SK-N-MC (cell line): ENCODE data around the gene GEMIN5.

Experiments used
- DNase-seq: peaks from one replicate; pipeline ENCODE4 v3.0.0-alpha.2; 2011; ENCODE audit warnings: low read depth, low spot score
- H3K27ac ChIP-seq: fragments of 200-600 bp; sonication (generic); 2 replicates; pipeline ENCODE4 v1.5.1; 2016; ENCODE audit warnings: mixed run types
- H3K36me3 ChIP-seq: fragments of 200-600 bp; sonication (generic); 2 replicates; pipeline ENCODE4 v1.6.1; 2017; ENCODE audit warnings: antibody characterized with exemption, low read length, mixed read lengths; ENCODE audit not compliant: insufficient read depth
- H3K4me3 ChIP-seq: fragments of 200-600 bp; sonication (generic); 2 replicates; pipeline ENCODE4 v1.5.1; 2016
- H3K9ac ChIP-seq: fragments of 200-600 bp; sonication (generic); 2 replicates; pipeline ENCODE4 v1.8.0; 2017; ENCODE audit warnings: mixed run types, mixed read lengths; ENCODE audit not compliant: insufficient read length
- H3K9me3 ChIP-seq: fragments of 200-600 bp; sonication (generic); 2 replicates; pipeline ENCODE4 v1.6.1; 2017; ENCODE audit warnings: low read depth, mild to moderate bottlenecking, antibody characterized with exemption, low read length, moderate library complexity, mixed read lengths
- EZH2 ChIP-seq: fragments of 200-600 bp; sonication (generic); IDR thresholded peaks from one replicate; pipeline ENCODE4 v1.6.1; 2017; ENCODE audit warnings: antibody characterized with exemption
- FOXP2 ChIP-seq: optimal IDR thresholded peaks from 2 replicates; pipeline ENCODE3; 2011; ENCODE audit warnings: mild to moderate bottlenecking, moderate library complexity; ENCODE audit not compliant: insufficient read depth; ENCODE audit errors: extremely low read length, control extremely low read depth
- POLR2AphosphoS5 ChIP-seq: IDR thresholded peaks from 2 replicates; pipeline ENCODE4 v1.6.1; 2012; ENCODE audit warnings: mild to moderate bottlenecking, low read depth, low read length, borderline replicate concordance

The GEMIN5 gene

GRCh38 chr5:154971501-154971900 is 33.5 kb upstream of the GEMIN5 start:
- Histone ChIP-seq H3K9me3 (no peaks in the 10 kb centered on the region), H3K36me3 (peaks cover 55% of the 10 kb centered on the region), H3K9ac (no peak overlapping the region), H3K27ac (no peak overlapping the region), H3K4me3 (no peak overlapping the region)
- DNase-seq: no peak
- TF ChIP-seq EZH2 (no peak), FOXP2 (no peak), POLR2AphosphoS5 (no peak)

- DNase-seq: no peak
- H3K4me3 ChIP-seq: no peak overlapping the region
- peaks cover 49% of the 10 kb centered on the region for H3K36me3 ChIP-seq
- 0 out of 2 replicates have a peak overlapping the region, but pooled peaks have one; percentile 3 for H3K27ac ChIP-seq
- H3K9ac ChIP-seq: no peak overlapping the region
- TF ChIP-seq EZH2 (no peak), FOXP2 (no peak), POLR2AphosphoS5 (no peak)
- H3K9me3 ChIP-seq: no peaks in the 10 kb centered on the region
Observed at GRCh38 chr5:154970759-154971158, 32.7 kb upstream of the GEMIN5 start.

- H3K4me3 ChIP-seq: no peak overlapping the region
Observed at GRCh38 chr5:154968953-154969352, 30.9 kb upstream of the GEMIN5 start.

GRCh38 chr5:154967421-154968024 is 29.5 kb upstream of the GEMIN5 start:
- 0 out of 2 replicates have a peak, but pooled peaks have one; percentile 14 for TF ChIP-seq POLR2AphosphoS5
- TF ChIP-seq FOXP2: no peak
- Histone ChIP-seq H3K36me3 (peaks cover 53% of the 10 kb centered on the region), H3K9me3 (no peaks in the 10 kb centered on the region), H3K4me3 (peak overlapping the region; percentile 73), H3K27ac (peak overlapping the region; percentile 98), H3K9ac (peak overlapping the region; percentile 66)
- DNase-seq: peak; percentile 45

More at GRCh38 chr5:154968953-154969352, 30.9 kb upstream of the GEMIN5 start:
- H3K9me3 ChIP-seq: no peaks in the 10 kb centered on the region
- H3K9ac ChIP-seq: no peak overlapping the region
- no peak overlapping the region; the same call in 1 of the 2 replicates for H3K27ac ChIP-seq
- peaks cover 51% of the 10 kb centered on the region for H3K36me3 ChIP-seq
- TF ChIP-seq POLR2AphosphoS5: no peak
- TF ChIP-seq EZH2: no peak
- no peak for TF ChIP-seq FOXP2
- no peak for DNase-seq

- DNase-seq: peak; percentile 72
- H3K27ac ChIP-seq: peak overlapping the region; percentile 98
- no peak for TF ChIP-seq POLR2AphosphoS5
- no peak for TF ChIP-seq EZH2
- TF ChIP-seq FOXP2: no peak
- H3K9me3 ChIP-seq: no peaks in the 10 kb centered on the region
- peak overlapping the region; percentile 66 for H3K9ac ChIP-seq
- peaks cover 59% of the 10 kb centered on the region for H3K36me3 ChIP-seq
- H3K4me3 ChIP-seq: peak overlapping the region; percentile 73
Observed at GRCh38 chr5:154966874-154967273, 28.9 kb upstream of the GEMIN5 start.

- DNase-seq: no peak
- Histone ChIP-seq H3K9ac (peak overlapping the region; percentile 66), H3K4me3 (peak overlapping the region; percentile 73), H3K36me3 (peaks cover 65% of the 10 kb centered on the region), H3K9me3 (no peaks in the 10 kb centered on the region), H3K27ac (peak overlapping the region; percentile 98)
- TF ChIP-seq POLR2AphosphoS5: no peak
- TF ChIP-seq FOXP2: no peak
- no peak for TF ChIP-seq EZH2
Observed at GRCh38 chr5:154966081-154966841, 28.2 kb upstream of the GEMIN5 start.

GRCh38 chr5:154962494-154962893 is 24.5 kb upstream of the GEMIN5 start:
- H3K4me3 ChIP-seq: no peak overlapping the region
- H3K9ac ChIP-seq: no peak overlapping the region
- no peak for TF ChIP-seq POLR2AphosphoS5
- TF ChIP-seq EZH2: no peak
- no peak for TF ChIP-seq FOXP2
- DNase-seq: no peak
- no peak overlapping the region for H3K27ac ChIP-seq
- H3K9me3 ChIP-seq: no peaks in the 10 kb centered on the region
- H3K36me3 ChIP-seq: peaks cover 69% of the 10 kb centered on the region

- Histone ChIP-seq H3K4me3 (no peak overlapping the region), H3K36me3 (peaks cover 76% of the 10 kb centered on the region), H3K9me3 (0 out of 2 replicates have a peak, but pooled peaks cover 3% of the 10 kb centered on the region), H3K27ac (no peak overlapping the region), H3K9ac (no peak overlapping the region)
- TF ChIP-seq EZH2 (no peak), FOXP2 (no peak), POLR2AphosphoS5 (no peak)
- no peak for DNase-seq
Observed at GRCh38 chr5:154956712-154957111, 18.7 kb upstream of the GEMIN5 start.

- Histone ChIP-seq H3K27ac (no peak overlapping the region), H3K36me3 (peaks cover 73% of the 10 kb centered on the region), H3K9ac (no peak overlapping the region), H3K9me3 (no peaks in the 10 kb centered on the region), H3K4me3 (no peak overlapping the region)
- no peak for TF ChIP-seq FOXP2
- no peak for TF ChIP-seq EZH2
- TF ChIP-seq POLR2AphosphoS5: no peak
- no peak for DNase-seq
Observed at GRCh38 chr5:154949781-154950180, 11.8 kb upstream of the GEMIN5 start.
